ENCODE data around the gene ENTPD1.
A peak's percentile ranks its signal among the peaks of the same experiment; 100 is the strongest.
"Not testable (repeated sequence)": the region's sequence is repeated elsewhere in the genome, so short reads cannot be mapped to it uniquely, and the experiment has no call there.

The ENTPD1 gene

DNA sequence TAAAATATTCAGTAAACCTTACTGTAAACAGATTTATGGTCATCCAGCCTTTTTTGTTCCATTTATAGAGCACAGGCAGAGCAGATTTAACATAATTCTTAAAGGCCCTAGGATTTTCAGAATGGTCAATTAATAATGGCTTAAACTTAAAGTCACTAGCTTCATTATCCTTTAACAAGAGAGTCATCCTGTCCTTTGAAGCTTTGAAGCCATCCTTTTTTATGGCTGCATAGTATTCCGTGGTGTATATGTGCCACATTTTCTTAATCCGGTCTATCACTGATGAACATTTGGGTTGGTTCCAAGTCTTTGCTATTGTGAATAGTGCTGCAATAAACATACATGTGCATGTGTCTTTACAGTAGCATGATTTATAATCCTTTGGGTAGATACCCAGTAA lies 17.5 kb downstream of the ENTPD1 start:
- Mint-ChIP-seq H3K36me3 (peaks cover 78 to 83% of the 10 kb centered on the region in 2 donors), H3K9me3 (peaks cover 19 to 22% of the 10 kb centered on the region in 2 donors), H3K4me1 (peaks cover 50 to 85% of the 10 kb centered on the region in 2 donors)
- H3K27ac Mint-ChIP-seq; DNase-seq; ATAC-seq (replicated peaks); H3K27me3 Mint-ChIP-seq; H3K4me3 Mint-ChIP-seq: not testable (repeated sequence)

DNA sequence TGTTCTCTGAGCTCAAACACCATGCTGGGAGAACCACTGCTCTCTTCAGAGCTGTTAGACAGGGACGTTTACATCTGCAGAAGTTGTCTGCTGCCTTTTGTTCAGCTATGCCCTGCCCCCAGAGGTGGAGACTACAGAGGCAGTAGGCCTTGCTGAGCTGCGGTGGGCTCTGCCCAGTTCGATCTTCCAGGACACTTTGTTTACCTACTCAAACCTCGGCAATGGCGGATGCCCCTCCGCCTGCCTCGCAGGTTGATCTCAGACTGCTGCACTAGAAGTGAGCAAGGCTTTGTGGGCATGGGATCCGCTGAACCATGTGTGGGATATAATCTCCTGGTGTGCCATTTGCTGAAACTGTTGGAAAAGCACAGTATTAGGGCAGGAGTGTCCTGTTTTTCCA lies 21.7 kb downstream of the ENTPD1 start:
- Mint-ChIP-seq H3K9me3 (peaks cover 10 to 19% of the 10 kb centered on the region in 2 donors), H3K36me3 (peaks cover 75 to 79% of the 10 kb centered on the region in 2 donors), H3K4me1 (peaks cover 43 to 84% of the 10 kb centered on the region in 2 donors)
- H3K27ac Mint-ChIP-seq; H3K27me3 Mint-ChIP-seq; H3K4me3 Mint-ChIP-seq; DNase-seq; ATAC-seq (replicated peaks): not testable (repeated sequence)

DNA sequence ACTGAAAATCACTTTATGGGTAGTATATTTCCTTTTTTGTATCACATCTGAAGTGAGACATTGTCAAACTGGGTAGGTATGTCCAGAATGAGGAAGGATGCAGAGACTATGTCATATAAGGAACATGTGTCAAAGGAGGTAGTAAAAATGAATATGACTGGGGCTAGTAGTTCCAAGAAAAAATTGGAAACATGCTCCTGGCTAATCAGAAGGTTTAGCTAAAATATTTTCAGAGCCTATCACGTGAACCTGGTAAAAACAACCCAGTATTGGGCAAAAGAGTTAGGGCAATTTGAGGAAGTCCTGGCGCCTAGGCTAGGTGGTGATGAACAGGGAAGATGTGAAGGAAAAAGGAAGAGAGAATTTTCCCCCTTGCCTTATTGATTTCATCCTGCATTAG lies 26.4 kb downstream of the ENTPD1 start:
- no peak overlapping the region for H3K4me3 Mint-ChIP-seq
- peaks cover 48 to 91% of the 10 kb centered on the region in 2 donors for H3K4me1 Mint-ChIP-seq
- peaks cover 54 to 67% of the 10 kb centered on the region in 2 donors for H3K36me3 Mint-ChIP-seq
- H3K27ac Mint-ChIP-seq, result peak overlapping the region; percentile 94
- DNase-seq (no peak), ATAC-seq (replicated peaks) (peak; percentile 54 to 66)
- H3K9me3 Mint-ChIP-seq, result peaks cover 2 to 5% of the 10 kb centered on the region in 2 donors
- H3K27me3 Mint-ChIP-seq, result no peaks in the 10 kb centered on the region

DNA sequence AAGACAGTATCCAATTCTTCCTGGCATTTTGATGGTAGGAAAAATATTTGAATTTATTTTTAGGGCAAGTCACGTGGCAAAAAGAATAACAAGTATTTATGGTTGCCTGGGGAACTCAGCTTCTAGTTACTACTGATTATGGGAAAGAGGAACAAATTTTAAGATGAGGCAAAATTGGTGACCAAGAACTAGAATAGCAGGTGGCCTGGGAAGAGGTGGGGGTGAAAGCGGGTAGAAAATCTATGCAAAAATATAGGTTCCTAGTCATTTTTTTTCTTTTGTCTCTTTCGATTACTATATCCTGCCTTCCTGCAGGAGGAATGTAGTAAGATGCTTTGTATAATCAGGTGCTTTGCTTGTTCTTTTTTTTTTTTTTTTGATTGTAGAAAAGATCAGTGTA lies 27.8 kb downstream of the ENTPD1 start:
- peak; percentile 65 for DNase-seq
- Mint-ChIP-seq H3K9me3 (peaks cover 0 to 3% of the 10 kb centered on the region in 2 donors), H3K4me3 (peak overlapping the region in 1 of 2 donors; percentile 28), H3K27me3 (no peaks in the 10 kb centered on the region), H3K36me3 (peaks cover 47 to 63% of the 10 kb centered on the region in 2 donors), H3K4me1 (peaks cover 50 to 93% of the 10 kb centered on the region in 2 donors), H3K27ac (peak overlapping the region; percentile 94)
- ATAC-seq (replicated peaks), result peak; percentile 78 to 83

DNA sequence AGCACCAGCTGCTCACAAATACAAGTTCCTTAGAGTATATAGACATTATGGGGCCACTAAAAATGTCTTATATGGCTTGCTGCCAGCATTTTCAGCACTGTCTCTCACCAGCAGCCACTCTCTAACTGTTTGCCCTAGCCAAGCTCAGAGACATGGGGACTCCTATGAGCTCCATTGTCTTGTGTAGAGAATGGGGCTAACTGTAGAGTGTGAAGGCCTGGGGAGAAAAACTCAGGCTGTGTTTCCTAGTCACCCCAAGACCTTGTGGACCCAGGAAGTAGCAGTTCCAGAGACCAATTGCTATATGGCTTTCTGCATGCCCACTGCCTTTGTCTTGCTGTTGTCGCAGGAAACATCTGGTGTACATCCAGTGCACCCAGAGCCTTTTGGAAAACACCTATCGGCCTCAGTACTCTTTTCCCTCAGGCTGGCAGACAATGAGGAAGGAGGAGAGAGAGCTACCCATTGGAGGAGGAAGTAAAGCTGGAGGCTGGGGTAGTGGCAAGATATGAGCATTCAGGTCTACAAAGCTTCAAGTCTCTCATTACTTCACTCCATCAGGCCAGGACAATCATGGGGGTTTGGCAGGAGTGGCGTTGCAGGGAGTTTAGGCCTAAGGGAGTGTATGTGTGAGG lies 28.4 kb downstream of the ENTPD1 start:
- H3K27me3 Mint-ChIP-seq, result no peaks in the 10 kb centered on the region
- peak overlapping the region; percentile 12 to 57 for H3K4me3 Mint-ChIP-seq
- ATAC-seq (replicated peaks), result peak; percentile 31 to 34
- peaks cover 49 to 91% of the 10 kb centered on the region in 2 donors for H3K4me1 Mint-ChIP-seq
- H3K36me3 Mint-ChIP-seq, result peaks cover 45 to 60% of the 10 kb centered on the region in 2 donors
- no peak for DNase-seq
- peak overlapping the region; percentile 94 for H3K27ac Mint-ChIP-seq
- H3K9me3 Mint-ChIP-seq, result no peaks in the 10 kb centered on the region

DNA sequence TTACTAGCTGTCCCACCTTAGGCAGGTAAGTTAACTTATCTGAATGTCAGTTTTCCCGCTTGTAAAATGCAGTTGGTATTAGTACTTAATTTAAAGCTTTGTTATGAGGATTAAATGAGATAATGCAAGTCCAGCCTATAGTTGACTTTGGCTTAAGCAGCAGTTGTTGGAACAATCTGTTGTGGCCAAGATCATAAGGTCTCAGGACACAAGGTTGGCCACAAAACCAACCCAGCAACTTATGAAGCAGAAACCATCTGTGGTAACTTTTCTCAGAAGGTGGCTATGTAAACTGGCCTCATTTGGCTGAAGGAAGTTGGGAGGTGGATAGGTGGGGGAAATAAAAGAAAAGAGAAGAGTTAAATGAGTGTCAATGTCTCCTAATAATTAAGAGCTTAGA lies 29.4 kb downstream of the ENTPD1 start:
- no peaks in the 10 kb centered on the region for H3K27me3 Mint-ChIP-seq
- peak; percentile 18 to 45 for ATAC-seq (replicated peaks)
- H3K4me1 Mint-ChIP-seq, result peaks cover 52 to 91% of the 10 kb centered on the region in 2 donors
- peak overlapping the region; percentile 94 for H3K27ac Mint-ChIP-seq
- H3K36me3 Mint-ChIP-seq, result peaks cover 45 to 64% of the 10 kb centered on the region in 2 donors
- H3K4me3 Mint-ChIP-seq, result no peak overlapping the region
- DNase-seq, result no peak
- H3K9me3 Mint-ChIP-seq, result no peaks in the 10 kb centered on the region

DNA sequence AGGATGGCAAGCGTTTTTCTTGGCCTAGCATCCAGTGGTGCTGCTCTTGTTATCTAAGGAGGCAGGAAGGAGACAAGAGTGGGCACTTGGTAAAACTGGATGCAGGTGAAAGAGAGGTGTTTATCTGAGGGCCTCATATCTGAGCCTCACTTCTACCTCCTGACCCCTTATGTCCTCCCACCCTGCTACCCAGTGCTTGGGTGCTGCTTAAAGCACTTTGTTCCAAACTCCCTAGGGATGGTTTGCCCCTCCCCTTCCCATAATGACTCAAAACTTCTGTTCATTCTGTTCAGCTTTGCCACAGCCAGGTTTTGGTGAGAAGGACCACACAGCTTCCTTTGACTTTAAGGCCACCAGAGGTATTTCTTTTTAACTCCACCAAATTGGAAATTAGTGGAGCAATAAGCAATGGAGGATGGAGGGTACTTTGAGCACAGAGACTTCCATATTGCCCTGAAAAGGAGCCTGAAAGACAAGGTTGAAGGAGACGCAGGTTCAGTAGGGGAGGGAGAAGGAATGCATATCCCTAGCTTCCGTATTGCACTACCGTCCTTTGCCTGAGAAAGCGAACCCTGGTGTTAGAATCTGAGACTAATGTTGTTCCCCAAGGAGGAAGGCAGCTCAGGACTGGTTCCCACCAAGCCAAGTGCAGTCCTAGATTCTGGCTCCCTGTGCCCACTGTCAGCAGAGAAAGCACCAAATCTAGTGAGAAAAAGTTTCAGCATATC lies 30.1 kb downstream of the ENTPD1 start:
- H3K4me1 Mint-ChIP-seq, result peaks cover 50 to 89% of the 10 kb centered on the region in 2 donors
- ATAC-seq (replicated peaks) (no peak), DNase-seq (no peak)
- peak overlapping the region; percentile 37 to 41 for H3K4me3 Mint-ChIP-seq
- peaks cover 0 to 2% of the 10 kb centered on the region in 2 donors for H3K9me3 Mint-ChIP-seq
- H3K27ac Mint-ChIP-seq, result peak overlapping the region; percentile 94
- no peaks in the 10 kb centered on the region for H3K27me3 Mint-ChIP-seq
- peaks cover 37 to 62% of the 10 kb centered on the region in 2 donors for H3K36me3 Mint-ChIP-seq

DNA sequence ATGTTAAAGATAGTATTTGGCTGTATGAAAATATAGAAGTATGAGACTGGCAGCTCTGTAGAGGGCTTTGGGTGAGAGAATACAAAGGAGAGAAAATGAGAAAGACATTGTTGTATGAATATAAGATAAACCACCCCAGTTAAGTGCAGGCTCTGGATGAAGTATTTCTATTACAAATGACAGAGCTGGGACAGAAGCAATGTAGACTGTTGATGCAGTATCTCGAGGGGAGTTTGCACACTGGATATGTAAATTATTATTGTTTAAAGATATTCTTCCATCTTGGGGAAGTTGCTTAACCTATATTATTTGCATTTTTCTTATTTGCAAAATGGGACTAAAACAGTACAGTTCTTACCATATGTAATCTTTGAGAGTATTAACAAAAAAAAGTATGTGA lies 31.5 kb downstream of the ENTPD1 start:
- H3K27me3 Mint-ChIP-seq, result no peaks in the 10 kb centered on the region
- H3K27ac Mint-ChIP-seq, result peak overlapping the region; percentile 6
- H3K36me3 Mint-ChIP-seq, result peaks cover 39 to 68% of the 10 kb centered on the region in 2 donors
- H3K9me3 Mint-ChIP-seq, result peaks cover 2 to 7% of the 10 kb centered on the region in 2 donors
- H3K4me3 Mint-ChIP-seq, result peak overlapping the region in 1 of 2 donors; percentile 1
- ATAC-seq (replicated peaks), result no peak
- no peak for DNase-seq
- H3K4me1 Mint-ChIP-seq, result peaks cover 57 to 91% of the 10 kb centered on the region in 2 donors

DNA sequence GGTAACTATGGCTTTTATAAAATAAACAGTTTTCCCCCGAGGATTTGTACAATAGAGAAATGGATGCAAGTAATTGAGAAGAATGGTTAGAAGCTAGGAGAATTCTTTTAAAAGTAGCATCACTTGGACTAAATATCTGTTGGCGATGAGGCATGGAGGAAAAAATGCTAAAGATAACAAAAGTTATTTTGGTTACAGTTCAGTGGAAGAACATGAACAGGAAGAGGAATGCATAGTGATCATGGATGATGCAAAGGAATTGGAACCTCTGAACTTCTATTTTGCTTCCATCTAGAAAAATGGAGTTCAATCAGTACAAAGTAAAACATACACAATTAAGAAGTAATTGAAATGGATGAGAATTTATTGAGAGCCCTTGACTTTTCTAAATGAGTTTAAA lies 32.9 kb downstream of the ENTPD1 start:
- Mint-ChIP-seq H3K36me3 (peaks cover 34 to 60% of the 10 kb centered on the region in 2 donors), H3K27ac (no peak overlapping the region), H3K4me3 (no peak overlapping the region), H3K27me3 (no peaks in the 10 kb centered on the region), H3K9me3 (peaks cover 2 to 7% of the 10 kb centered on the region in 2 donors), H3K4me1 (peaks cover 62 to 91% of the 10 kb centered on the region in 2 donors)
- DNase-seq (no peak), ATAC-seq (replicated peaks) (no peak)

DNA sequence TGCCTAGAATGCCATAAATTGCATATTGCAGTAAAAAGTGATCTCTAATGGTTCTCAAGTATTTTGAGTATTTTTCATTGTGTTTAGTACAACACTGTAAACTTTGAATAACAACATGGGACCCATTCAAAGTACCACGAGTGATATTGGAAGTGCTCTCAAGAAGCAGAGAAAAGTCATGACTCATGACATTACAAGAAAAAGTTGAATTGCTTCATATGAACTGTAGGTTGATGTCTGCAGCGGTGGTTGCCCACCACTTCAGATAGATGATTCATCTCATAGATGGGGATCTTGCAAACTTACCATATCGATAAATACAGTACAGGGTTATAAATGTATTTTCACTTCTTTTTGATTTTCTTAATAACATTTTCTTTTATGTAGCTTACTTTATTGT lies 33.9 kb downstream of the ENTPD1 start:
- Mint-ChIP-seq H3K4me1 (peaks cover 64 to 88% of the 10 kb centered on the region in 2 donors), H3K27me3 (no peaks in the 10 kb centered on the region), H3K4me3 (no peak overlapping the region), H3K9me3 (peaks cover 2 to 7% of the 10 kb centered on the region in 2 donors), H3K36me3 (peaks cover 33 to 60% of the 10 kb centered on the region in 2 donors), H3K27ac (peak overlapping the region; percentile 65)
- DNase-seq, result no peak
- ATAC-seq (replicated peaks), result no peak

DNA sequence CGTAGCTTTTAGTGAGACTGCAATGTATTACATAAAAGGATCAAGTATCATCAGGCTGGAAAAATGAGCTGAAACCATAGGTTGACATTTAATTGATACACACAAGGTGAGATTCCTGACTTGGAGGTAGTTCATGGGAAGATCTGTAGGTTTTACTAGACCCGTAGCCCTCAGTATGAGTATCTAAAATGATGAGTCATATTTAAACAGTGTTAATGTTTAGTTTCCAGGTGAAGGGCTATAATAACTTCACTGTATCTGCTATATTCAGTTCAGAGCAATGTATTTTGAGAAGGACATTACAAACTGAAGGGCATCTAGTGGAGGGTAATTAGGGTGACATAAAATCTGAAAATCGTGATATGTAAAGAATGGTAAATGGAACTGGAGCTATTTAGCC lies 35.0 kb downstream of the ENTPD1 start:
- H3K27me3 Mint-ChIP-seq, result no peaks in the 10 kb centered on the region
- DNase-seq, result no peak
- peaks cover 2 to 7% of the 10 kb centered on the region in 2 donors for H3K9me3 Mint-ChIP-seq
- H3K27ac Mint-ChIP-seq, result peak overlapping the region; percentile 93
- H3K36me3 Mint-ChIP-seq, result peaks cover 29 to 55% of the 10 kb centered on the region in 2 donors
- H3K4me1 Mint-ChIP-seq, result peaks cover 59 to 88% of the 10 kb centered on the region in 2 donors
- no peak for ATAC-seq (replicated peaks)
- peak overlapping the region; percentile 12 to 74 for H3K4me3 Mint-ChIP-seq

DNA sequence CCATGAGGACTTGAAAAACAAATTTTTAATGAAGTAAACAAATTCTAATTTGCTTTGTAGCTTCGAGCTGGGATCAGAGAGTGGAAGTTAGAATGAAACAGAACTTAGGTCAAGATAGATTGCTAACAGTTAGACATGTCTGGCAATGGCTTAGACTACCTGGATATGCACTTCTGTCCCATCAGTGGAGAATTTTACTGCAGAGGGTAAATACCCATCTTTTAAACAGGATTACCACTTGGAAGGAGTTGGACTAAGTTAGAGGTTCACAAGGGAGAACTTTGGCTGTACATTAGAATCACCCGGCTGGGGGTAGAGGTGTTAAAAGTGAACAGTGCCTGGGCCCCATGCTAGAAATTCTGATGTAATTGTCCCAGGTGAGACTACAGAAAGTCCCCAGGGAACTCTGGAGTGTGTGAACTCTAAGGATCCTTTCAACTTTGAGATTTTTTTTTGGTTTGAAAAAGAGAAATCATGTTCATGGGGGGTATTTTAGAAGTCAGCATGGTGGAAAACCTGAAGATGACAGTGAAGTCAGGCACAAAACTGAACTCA lies 35.5 kb downstream of the ENTPD1 start:
- Mint-ChIP-seq H3K27ac (peak overlapping the region; percentile 93), H3K4me1 (peaks cover 59 to 88% of the 10 kb centered on the region in 2 donors), H3K27me3 (no peaks in the 10 kb centered on the region), H3K4me3 (peak overlapping the region; percentile 42 to 74), H3K36me3 (peaks cover 25 to 54% of the 10 kb centered on the region in 2 donors), H3K9me3 (peaks cover 3 to 9% of the 10 kb centered on the region in 2 donors)
- DNase-seq, result no peak
- ATAC-seq (replicated peaks), result no peak

DNA sequence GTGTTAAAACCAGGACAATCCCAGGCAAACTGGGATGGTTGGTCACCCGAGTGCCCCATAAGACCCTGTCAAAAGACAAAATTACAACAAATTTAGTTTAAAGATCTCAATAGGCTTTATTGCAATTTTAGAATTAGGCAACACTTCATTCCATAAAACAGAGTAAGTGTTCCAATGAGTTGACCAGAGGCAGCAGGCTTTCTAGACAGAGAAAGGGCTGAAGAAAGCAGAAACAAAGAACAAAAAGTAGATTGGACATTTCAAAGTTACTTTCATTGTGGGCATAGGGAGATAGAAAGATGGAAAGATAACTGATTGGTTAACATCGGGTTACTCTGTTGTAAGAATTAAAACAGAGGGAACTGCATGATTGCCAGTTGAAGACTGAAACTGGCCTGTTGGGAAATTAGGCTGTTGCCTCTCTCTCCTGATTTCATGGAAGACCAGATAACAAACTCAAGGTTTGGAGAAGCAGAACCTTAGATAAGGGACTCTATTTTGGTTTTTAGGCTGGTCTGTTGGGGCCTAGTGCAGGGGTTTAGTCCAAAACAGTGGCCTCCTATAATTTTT lies 36.3 kb downstream of the ENTPD1 start:
- Mint-ChIP-seq H3K27me3 (no peaks in the 10 kb centered on the region), H3K27ac (peak overlapping the region; percentile 93)

DNA sequence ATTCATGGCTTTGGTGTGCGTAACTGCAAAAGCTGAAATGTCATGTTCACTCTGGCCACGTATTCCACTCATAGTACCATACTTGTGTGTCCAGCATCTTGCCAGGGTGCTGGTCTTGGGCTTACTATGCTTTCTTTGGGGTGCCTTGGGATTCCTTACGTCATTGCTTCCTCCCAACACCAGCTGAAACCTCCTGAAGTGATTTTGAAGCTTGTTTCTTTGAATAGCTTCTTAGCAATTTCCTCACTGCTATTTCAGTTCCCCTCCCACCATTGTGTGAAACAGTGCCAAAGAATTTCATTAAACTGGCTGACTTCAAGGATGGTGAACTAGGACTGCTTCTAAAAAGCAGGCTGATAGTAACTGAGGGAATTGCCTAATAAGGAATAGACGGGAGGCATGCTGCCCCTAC lies 36.9 kb downstream of the ENTPD1 start:
- H3K36me3 Mint-ChIP-seq, result peaks cover 35 to 60% of the 10 kb centered on the region in 2 donors
- peak overlapping the region; percentile 54 to 56 for H3K4me3 Mint-ChIP-seq
- DNase-seq (no peak), ATAC-seq (replicated peaks) (peak; percentile 35 to 36)
- peak overlapping the region; percentile 93 for H3K27ac Mint-ChIP-seq
- H3K9me3 Mint-ChIP-seq, result peaks cover 7 to 20% of the 10 kb centered on the region in 2 donors
- H3K27me3 Mint-ChIP-seq, result no peaks in the 10 kb centered on the region
- peaks cover 69 to 88% of the 10 kb centered on the region in 2 donors for H3K4me1 Mint-ChIP-seq

More for the DNA sequence above, 36.3 kb downstream of the ENTPD1 start:
- H3K36me3 Mint-ChIP-seq, result peaks cover 32 to 57% of the 10 kb centered on the region in 2 donors
- peak overlapping the region; percentile 54 to 56 for H3K4me3 Mint-ChIP-seq
- peaks cover 7 to 17% of the 10 kb centered on the region in 2 donors for H3K9me3 Mint-ChIP-seq
- H3K4me1 Mint-ChIP-seq, result peaks cover 64 to 88% of the 10 kb centered on the region in 2 donors
- ATAC-seq (replicated peaks) (no peak), DNase-seq (no peak)

All from stimulated activated naive B cell treated with anti-CD40 and anti-IgM and Interleukin-4, amounts not matched to agents 10 μg/mL and 1 μg/mL and 100 μg/mL, for 72 hours (primary cell).